Measurements from ENCODE around the gene FOXA3.

Gene FOXA3

DNA sequence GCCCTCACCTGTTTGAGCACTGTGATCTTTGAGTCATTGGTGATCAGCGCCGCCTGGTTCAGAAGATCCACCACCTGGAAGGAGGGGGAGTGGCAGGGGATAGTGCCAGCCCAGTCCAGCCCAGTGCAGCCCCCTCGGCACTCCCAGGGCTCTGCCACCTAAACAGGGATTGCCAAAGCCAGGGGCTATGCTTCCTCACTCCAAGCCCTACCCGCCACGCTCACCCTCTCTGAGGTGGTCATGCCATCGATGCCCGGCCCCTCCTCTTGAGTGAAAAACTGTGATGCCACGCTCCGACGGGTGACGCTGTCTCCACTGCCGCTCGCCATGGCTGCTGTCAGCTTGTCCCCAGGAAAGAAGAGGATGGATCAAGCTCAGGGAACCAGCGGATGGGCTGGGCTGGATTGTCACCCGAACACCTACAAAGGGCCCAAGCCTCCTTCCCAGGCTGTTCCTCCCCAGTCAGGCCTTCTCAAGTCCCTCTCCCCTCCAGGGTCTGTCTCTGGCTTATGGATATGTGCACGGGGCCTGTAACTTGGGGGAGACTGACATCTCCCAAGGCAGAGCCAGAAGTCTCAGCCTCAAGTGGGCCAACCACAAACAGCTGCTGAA, 9.9 kb upstream of the FOXA3 start:
- no peaks in the 10 kb centered on the region for H3K27me3 ChIP-seq (ENCODE audit: insufficient read depth, low read depth, severe bottlenecking)
- H3K27ac ChIP-seq, result no peak overlapping the region
- H3K4me3 ChIP-seq (ENCODE audit: low read depth, low read length), result no peak overlapping the region
- no peak for DNase-seq
- TF ChIP-seq, protein P1, sequence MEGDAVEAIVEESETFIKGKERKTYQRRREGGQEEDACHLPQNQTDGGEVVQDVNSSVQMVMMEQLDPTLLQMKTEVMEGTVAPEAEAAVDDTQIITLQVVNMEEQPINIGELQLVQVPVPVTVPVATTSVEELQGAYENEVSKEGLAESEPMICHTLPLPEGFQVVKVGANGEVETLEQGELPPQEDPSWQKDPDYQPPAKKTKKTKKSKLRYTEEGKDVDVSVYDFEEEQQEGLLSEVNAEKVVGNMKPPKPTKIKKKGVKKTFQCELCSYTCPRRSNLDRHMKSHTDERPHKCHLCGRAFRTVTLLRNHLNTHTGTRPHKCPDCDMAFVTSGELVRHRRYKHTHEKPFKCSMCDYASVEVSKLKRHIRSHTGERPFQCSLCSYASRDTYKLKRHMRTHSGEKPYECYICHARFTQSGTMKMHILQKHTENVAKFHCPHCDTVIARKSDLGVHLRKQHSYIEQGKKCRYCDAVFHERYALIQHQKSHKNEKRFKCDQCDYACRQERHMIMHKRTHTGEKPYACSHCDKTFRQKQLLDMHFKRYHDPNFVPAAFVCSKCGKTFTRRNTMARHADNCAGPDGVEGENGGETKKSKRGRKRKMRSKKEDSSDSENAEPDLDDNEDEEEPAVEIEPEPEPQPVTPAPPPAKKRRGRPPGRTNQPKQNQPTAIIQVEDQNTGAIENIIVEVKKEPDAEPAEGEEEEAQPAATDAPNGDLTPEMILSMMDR (IDR thresholded peaks at IDR 0.05; ENCODE audit: low read depth, low read length), result no peak
- no peaks in the 10 kb centered on the region for H3K9me3 ChIP-seq (ENCODE audit: severe bottlenecking)
- H3K36me3 ChIP-seq, result peaks cover 59% of the 10 kb centered on the region

GRCh38 chr19:45860359-45861259, 3.5 kb upstream of the FOXA3 start:
- Histone ChIP-seq H3K27me3 (ENCODE audit: insufficient read depth, low read depth, severe bottlenecking) (no peaks in the 10 kb centered on the region), H3K9me3 (ENCODE audit: severe bottlenecking) (no peaks in the 10 kb centered on the region), H3K36me3 (peaks cover 25% of the 10 kb centered on the region), H3K27ac (no peak overlapping the region), H3K4me3 (ENCODE audit: low read depth, low read length) (no peak overlapping the region)
- no peak for DNase-seq
- TF ChIP-seq, protein P1 (IDR thresholded peaks at IDR 0.05; ENCODE audit: low read depth, low read length), result no peak

- peaks cover 18% of the 10 kb centered on the region for H3K36me3 ChIP-seq
- H3K27ac ChIP-seq, result peak overlapping the region; percentile 78
- H3K9me3 ChIP-seq (ENCODE audit: severe bottlenecking), result no peaks in the 10 kb centered on the region
- TF ChIP-seq, protein P1 (IDR thresholded peaks at IDR 0.05; ENCODE audit: low read depth, low read length), result no peak
- no peaks in the 10 kb centered on the region for H3K27me3 ChIP-seq (ENCODE audit: insufficient read depth, low read depth, severe bottlenecking)
- DNase-seq, result no peak
- peak overlapping the region; percentile 98 for H3K4me3 ChIP-seq (ENCODE audit: low read depth, low read length)
Observed at GRCh38 chr19:45862271-45862563, 1.9 kb upstream of the FOXA3 start.

- H3K27me3 ChIP-seq (ENCODE audit: insufficient read depth, low read depth, severe bottlenecking), result no peaks in the 10 kb centered on the region
- H3K9me3 ChIP-seq (ENCODE audit: severe bottlenecking), result no peaks in the 10 kb centered on the region
- TF ChIP-seq, protein P1 (IDR thresholded peaks at IDR 0.05; ENCODE audit: low read depth, low read length), result no peak
- H3K27ac ChIP-seq, result peak within 1 kb of the TSS; percentile 78
- DNase-seq, result peak; percentile 99
- peak within 1 kb of the TSS; percentile 98 for H3K4me3 ChIP-seq (ENCODE audit: low read depth, low read length)
- peaks cover 18% of the 10 kb centered on the region for H3K36me3 ChIP-seq
Observed at GRCh38 chr19:45862564-45863334, 1.4 kb upstream of the FOXA3 start, which contains the start of gene SYMPK. Gene SYMPK, minus strand, starts transcription at chr19:45863147. Its CDS starts 8,652 bp downstream, at chr19:45854495.

GRCh38 chr19:45863335-45863839, 739 bp upstream of the FOXA3 start:
- no peaks in the 10 kb centered on the region for H3K9me3 ChIP-seq (ENCODE audit: severe bottlenecking)
- H3K27me3 ChIP-seq (ENCODE audit: insufficient read depth, low read depth, severe bottlenecking), result no peaks in the 10 kb centered on the region
- H3K36me3 ChIP-seq, result peaks cover 18% of the 10 kb centered on the region
- H3K4me3 ChIP-seq (ENCODE audit: low read depth, low read length), result peak overlapping the region; percentile 48
- no peak overlapping the region for H3K27ac ChIP-seq
- DNase-seq, result no peak
- TF ChIP-seq, protein P1 (IDR thresholded peaks at IDR 0.05; ENCODE audit: low read depth, low read length), result no peak
